A549 (cell line): ENCODE measurements around the gene TMEM221. TPM values are rescaled to one million over a fixed set of nuclear protein-coding genes. Genes with fewer than 3 reads are reported as not detected.

ENCODE experiments used
- ATAC-seq, 2 experiments: fragments of 200-7000 bp in 1 of 2; fragments of >200 bp in 1 of 2; cut with Nextera tagmentation in 1 of 2; cut with Tn5 transposase in 1 of 2; 3 replicates each; pipeline versions ENCODE4 v1.8.0 to v1.9.1; 2018 to 2020; ENCODE audit warnings: mild to moderate bottlenecking in 1 of 2, moderate library complexity in 1 of 2
- CTCF ChIA-PET: fragments of 300-600 bp; sonication (Branson Sonifier 250); formaldehyde crosslinking; extraction: SDS; loops from one replicate; lab custom pipeline; 2021; ENCODE audit warnings: antibody characterized with exemption, inconsistent platforms; lab: Yijun Ruan, JAX
- POLR2A ChIA-PET: fragments of 350-600 bp; formaldehyde crosslinking; extraction: SDS; loops from one replicate; lab custom pipeline; 2021; ENCODE audit warnings: antibody characterized with exemption, inconsistent platforms; lab: Yijun Ruan, JAX
- DNase-seq, 2 experiments: peaks; one replicate each; pipeline versions ENCODE4 v3.0.0 to v3.0.0-alpha.2; 2011 to 2016; ENCODE audit warnings: low read depth in 1 of 2, low spot score in 1 of 2
- FAIRE-seq: peaks from 2 replicates; lab custom pipeline; 2011; peaks lifted over from hg19 to GRCh38; lab: Jason Lieb, UNC
- H3K27ac ChIP-seq, 2 experiments: fragments of >200 bp; sonication (Bioruptor Twin); formaldehyde crosslinking; 3 replicates each; pipeline ENCODE4 v1.5.1; 2016 to 2017
- H3K4me1 ChIP-seq: fragments of >200 bp; sonication (Bioruptor Twin); formaldehyde crosslinking; 3 replicates; pipeline ENCODE4 v1.6.1; 2016
- H3K4me2 ChIP-seq: fragments of >200 bp; sonication (Bioruptor Twin); formaldehyde crosslinking; 3 replicates; pipeline ENCODE4 v1.6.1; 2016
- H3K4me3 ChIP-seq: fragments of >200 bp; sonication (Bioruptor Twin); formaldehyde crosslinking; 3 replicates; pipeline ENCODE4 v1.5.1; 2016
- H3K9me3 ChIP-seq: fragments of >200 bp; sonication (Bioruptor Twin); formaldehyde crosslinking; 3 replicates; pipeline ENCODE4 v1.6.1; 2016
- CBX2 ChIP-seq: fragments of 200-600 bp; sonication (generic); IDR thresholded peaks from 2 replicates; pipeline ENCODE4 v1.6.1; 2016; ENCODE audit warnings: low read depth, mild to moderate bottlenecking, borderline replicate concordance
- CEBPB ChIP-seq, 2 experiments: fragments of >200 bp in 1 of 2; sonication (Bioruptor Twin) in 1 of 2; formaldehyde crosslinking in 1 of 2; IDR thresholded peaks; 2 replicates each; pipeline ENCODE4 v1.6.1; 2012 to 2016
- CTCF ChIP-seq: fragments of >200 bp; sonication (Bioruptor Twin); formaldehyde crosslinking; IDR thresholded peaks from 3 replicates; pipeline ENCODE4 v1.5.1; 2016
- ELK1 ChIP-seq: fragments of 150-350 bp; IDR thresholded peaks from 2 replicates; pipeline ENCODE4 v1.6.1; 2014; ENCODE audit warnings: low read depth, mild to moderate bottlenecking, low read length
- ESRRA ChIP-seq: fragments of 150-350 bp; IDR thresholded peaks from 2 replicates; pipeline ENCODE4 v1.6.1; 2014; ENCODE audit warnings: mild to moderate bottlenecking, low read length, borderline replicate concordance
- HES2 ChIP-seq: fragments of >200 bp; sonication (Bioruptor Twin); formaldehyde crosslinking; IDR thresholded peaks from 2 replicates; pipeline ENCODE4 v1.6.1; 2016
- HOXA7 ChIP-seq: fragments of 250-450 bp; sonication (Bioruptor Pico); IDR thresholded peaks from 2 replicates; pipeline ENCODE4 v1.5.0; 2020; ENCODE audit warnings: mild to moderate bottlenecking, moderate library complexity
- JUN ChIP-seq, 2 experiments: fragments of >200 bp; sonication (Bioruptor Twin); formaldehyde crosslinking; IDR thresholded peaks; 2 replicates in 1 of 2; 3 replicates in 1 of 2; pipeline ENCODE4 v1.6.1; 2016 to 2017
- JUNB ChIP-seq: fragments of >200 bp; sonication (Bioruptor Twin); formaldehyde crosslinking; IDR thresholded peaks from 2 replicates; pipeline ENCODE4 v1.6.1; 2016
- NFE2L2 ChIP-seq: fragments of 150-350 bp; conservative IDR thresholded peaks from 2 replicates; pipeline ENCODE4 v1.6.1; 2014; ENCODE audit warnings: low read length
- NR3C1 ChIP-seq: fragments of >200 bp; sonication (Bioruptor Twin); formaldehyde crosslinking; IDR thresholded peaks from 3 replicates; pipeline ENCODE4 v1.6.1; 2017
- PHF8 ChIP-seq: fragments of 200-600 bp; sonication (generic); IDR thresholded peaks from 2 replicates; pipeline ENCODE4 v1.6.1; 2016; ENCODE audit warnings: low read depth, mild to moderate bottlenecking, antibody characterized with exemption, moderate library complexity, borderline replicate concordance
- POLR2A ChIP-seq: IDR thresholded peaks from 2 replicates; pipeline ENCODE4 v1.6.1; 2012; ENCODE audit warnings: mild to moderate bottlenecking, low read length
- POLR2AphosphoS2 ChIP-seq: conservative IDR thresholded peaks from 2 replicates; pipeline ENCODE4 v1.6.1; 2012; ENCODE audit warnings: low read length, improper control_type of control experiment, inconsistent platforms
- RAD21 ChIP-seq, 2 experiments: fragments of >200 bp in 1 of 2; sonication (Bioruptor Twin) in 1 of 2; formaldehyde crosslinking in 1 of 2; IDR thresholded peaks in 1 of 2; conservative IDR thresholded peaks in 1 of 2; 2 replicates in 1 of 2; 3 replicates in 1 of 2; pipeline ENCODE4 v1.6.1; 2012 to 2018; ENCODE audit warnings: inconsistent platforms in 1 of 2
- RCOR1 ChIP-seq: fragments of 150-350 bp; IDR thresholded peaks from 2 replicates; pipeline ENCODE4 v1.6.1; 2014; ENCODE audit warnings: antibody characterized with exemption, low read length, low read depth
- SMC3 ChIP-seq: fragments of >200 bp; sonication (Bioruptor Twin); formaldehyde crosslinking; IDR thresholded peaks from 3 replicates; pipeline ENCODE4 v1.6.1; 2018; ENCODE audit warnings: inconsistent platforms
- SREBF2 ChIP-seq: fragments of 450-650 bp; IDR thresholded peaks from 2 replicates; pipeline ENCODE4 v1.6.1; 2014; ENCODE audit warnings: mild to moderate bottlenecking, moderate library complexity
- TFCP2L1 ChIP-seq: fragments of 250-450 bp; sonication (Bioruptor Pico); IDR thresholded peaks from 2 replicates; pipeline ENCODE4 v1.5.0; 2021; ENCODE audit warnings: mild to moderate bottlenecking
- ZFP36 ChIP-seq: fragments of 450-650 bp; IDR thresholded peaks from 2 replicates; pipeline ENCODE4 v1.6.1; 2014; ENCODE audit warnings: borderline replicate concordance; ENCODE audit not compliant: partially characterized antibody
- ZNF302 ChIP-seq: fragments of 250-450 bp; sonication (Bioruptor Pico); IDR thresholded peaks from 2 replicates; pipeline ENCODE4 v1.9.0; 2021; ENCODE audit warnings: inconsistent platforms, mild to moderate bottlenecking, moderate library complexity
- WGBS: methylation state at CpG from one replicate; pipeline ENCODE4 v1.1.6; 2017; ENCODE audit errors: missing lambda C conversion rate; 5-methylcytosine and 5-hydroxymethylcytosine counted together
- polyA plus RNA-seq, 4 experiments: library from polyadenylated mRNA; depleted of rRNA in 3 of 4; stranded (reverse); fragments of >200 nt; fragmentation: RNase III in 1 of 4; extraction: RNeasy Plus Mini Kit Qiagen cat#74134 plus additional on column Dnase treatment in 1 of 4; gene quantifications; 2 replicates in 3 of 4; 3 replicates in 1 of 4; pipeline ENCODE4 v1.2.3, GENCODE V29; 2011 to 2017
- TF ChIP-seq, protein P1 (sequence below): fragments of 250-450 bp; sonication (Bioruptor Pico); IDR thresholded peaks from 2 replicates; pipeline ENCODE4 v1.5.0; 2021; ENCODE audit warnings: mild to moderate bottlenecking, moderate library complexity, borderline replicate concordance
- TF ChIP-seq, protein P2 (sequence below): fragments of >200 bp; sonication (Bioruptor Twin); formaldehyde crosslinking; IDR thresholded peaks from 3 replicates; pipeline ENCODE4 v1.6.1; 2016

Gene TMEM221
- polyA plus RNA-seq, 2 of the 4 experiments (the other 2 are of a cell fraction) = 0.78 to 0.90 TPM

DNA sequence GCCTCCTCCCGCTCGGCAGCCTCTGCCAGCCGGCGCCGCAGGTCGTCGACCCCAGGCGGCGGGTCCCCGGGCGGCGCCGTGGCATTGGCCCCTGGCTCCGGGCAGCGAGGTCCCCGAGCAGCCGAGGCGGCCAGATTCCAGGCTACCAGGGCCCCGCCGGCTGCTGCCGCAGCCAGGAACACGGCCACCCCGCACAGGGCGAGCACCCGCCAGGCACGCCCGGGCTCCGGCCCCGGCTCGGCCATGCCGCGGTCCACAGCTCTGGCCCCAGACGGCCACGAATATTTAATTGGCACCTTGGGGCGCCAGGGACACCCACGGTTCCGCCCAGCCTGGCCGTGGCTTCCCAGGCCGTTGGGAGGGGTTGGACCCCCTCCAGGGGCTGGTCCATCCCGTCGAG, 54.6 kb downstream of the TMEM221 start, which contains the start of gene CCDC194:
Gene CCDC194 (minus strand): TSS at position 283 of the 400 bp plus-strand sequence. CDS start 38 bp downstream, at position 245.
- FAIRE-seq (no peak), ATAC-seq (no peak), DNase-seq (no peak)
- Histone ChIP-seq H3K27ac (peak within 1 kb of the TSS in 1 of 2 experiments; percentile 66; a peak in 1 of 6 replicates), H3K4me1 (peaks cover 4% of the 10 kb centered on the region; the same call in 1 of the 3 replicates), H3K4me3 (no peak within 1 kb of the TSS), H3K9me3 (peaks cover 10% of the 10 kb centered on the region; the same call in 2 of the 3 replicates), H3K4me2 (no peak within 1 kb of the TSS)
- 25% methylated on average over 2 of the region's 41 CpGs for WGBS
- CTCF ChIA-PET = interaction anchor here (0.8 to 2.3 kb wide), 8 partner anchors 8 to 72 kb away, joined by 3 to 7 read pairs (median 5); partner anchors contain the start of genes MVB12A and TMEM221
- TF ChIP-seq PHF8 (no peak), RAD21 (conservative IDR thresholded peaks at IDR 0.05 in 1 of 2, IDR thresholded peaks at IDR 0.05 in 1 of 2) (no peak), CEBPB (IDR thresholded peaks at IDR 0.05) (no peak), POLR2AphosphoS2 (no peak), HES2 (no peak), SREBF2 (no peak), ZNF302 (CRISPR knock-in tag) (no peak), ESRRA (no peak), ZFP36 (no peak), POLR2A (no peak), CBX2 (no peak), SMC3 (no peak), NFE2L2 (no peak), RCOR1 (no peak), ELK1 (no peak)
- TF ChIP-seq, protein P1, sequence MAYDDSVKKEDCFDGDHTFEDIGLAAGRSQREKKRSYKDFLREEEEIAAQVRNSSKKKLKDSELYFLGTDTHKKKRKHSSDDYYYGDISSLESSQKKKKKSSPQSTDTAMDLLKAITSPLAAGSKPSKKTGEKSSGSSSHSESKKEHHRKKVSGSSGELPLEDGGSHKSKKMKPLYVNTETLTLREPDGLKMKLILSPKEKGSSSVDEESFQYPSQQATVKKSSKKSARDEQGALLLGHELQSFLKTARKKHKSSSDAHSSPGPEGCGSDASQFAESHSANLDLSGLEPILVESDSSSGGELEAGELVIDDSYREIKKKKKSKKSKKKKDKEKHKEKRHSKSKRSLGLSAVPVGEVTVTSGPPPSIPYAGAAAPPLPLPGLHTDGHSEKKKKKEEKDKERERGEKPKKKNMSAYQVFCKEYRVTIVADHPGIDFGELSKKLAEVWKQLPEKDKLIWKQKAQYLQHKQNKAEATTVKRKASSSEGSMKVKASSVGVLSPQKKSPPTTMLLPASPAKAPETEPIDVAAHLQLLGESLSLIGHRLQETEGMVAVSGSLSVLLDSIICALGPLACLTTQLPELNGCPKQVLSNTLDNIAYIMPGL (CRISPR knock-in tag) = no peak
- TF ChIP-seq, protein P2, sequence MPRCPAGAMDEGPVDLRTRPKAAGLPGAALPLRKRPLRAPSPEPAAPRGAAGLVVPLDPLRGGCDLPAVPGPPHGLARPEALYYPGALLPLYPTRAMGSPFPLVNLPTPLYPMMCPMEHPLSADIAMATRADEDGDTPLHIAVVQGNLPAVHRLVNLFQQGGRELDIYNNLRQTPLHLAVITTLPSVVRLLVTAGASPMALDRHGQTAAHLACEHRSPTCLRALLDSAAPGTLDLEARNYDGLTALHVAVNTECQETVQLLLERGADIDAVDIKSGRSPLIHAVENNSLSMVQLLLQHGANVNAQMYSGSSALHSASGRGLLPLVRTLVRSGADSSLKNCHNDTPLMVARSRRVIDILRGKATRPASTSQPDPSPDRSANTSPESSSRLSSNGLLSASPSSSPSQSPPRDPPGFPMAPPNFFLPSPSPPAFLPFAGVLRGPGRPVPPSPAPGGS = no peak
- POLR2A ChIA-PET = no interaction called here

DNA sequence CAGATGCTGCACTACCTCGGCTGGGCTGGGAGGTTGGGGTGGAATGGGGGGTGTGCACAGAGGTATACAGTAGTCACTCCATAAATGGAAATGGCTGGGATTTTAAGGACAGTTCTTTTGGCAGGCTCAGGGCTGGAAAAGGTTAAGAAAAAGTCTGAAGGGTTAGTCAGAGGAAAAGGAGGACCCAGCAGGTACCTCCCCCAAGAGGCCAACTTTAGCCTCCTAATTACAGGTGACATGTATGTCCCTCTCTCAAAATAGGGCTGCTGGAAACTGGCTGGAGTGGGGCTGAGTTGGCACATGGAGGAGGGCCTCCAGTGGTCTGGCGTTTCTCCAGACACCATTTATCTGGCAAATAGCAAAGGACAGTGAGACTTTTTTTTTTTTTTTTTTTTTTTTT, 55.5 kb downstream of the TMEM221 start:
- WGBS = 28% methylated on average over 2 of the region's 2 CpGs
- peak in 1 of 2 experiments; percentile 18 for DNase-seq

More for the DNA sequence above, 55.5 kb downstream of the TMEM221 start:
- TF ChIP-seq TFCP2L1 (CRISPR knock-in tag) (no peak), CBX2 (no peak), HES2 (no peak), HOXA7 (CRISPR knock-in tag) (no peak), JUNB (no peak), ELK1 (no peak), RAD21 (conservative IDR thresholded peaks at IDR 0.05 in 1 of 2, IDR thresholded peaks at IDR 0.05 in 1 of 2) (no peak), NR3C1 (no peak), CTCF (no peak), JUN (IDR thresholded peaks at IDR 0.05) (no peak)
- FAIRE-seq (no peak), ATAC-seq (no peak)
- H3K27ac ChIP-seq = no peak overlapping the region
- no peak overlapping the region for H3K4me2 ChIP-seq
- CTCF ChIA-PET = interaction anchor here (0.6 to 2.3 kb wide), 4 partner anchors 14 to 100 kb away, joined by 3 to 7 read pairs (median 3); no protein-coding TSS in a partner anchor
- POLR2A ChIA-PET = no interaction called here
- H3K9me3 ChIP-seq = peaks cover 10% of the 10 kb centered on the region; the same call in 2 of the 3 replicates
- H3K4me3 ChIP-seq = no peak overlapping the region
- peaks cover 4% of the 10 kb centered on the region; the same call in 1 of the 3 replicates for H3K4me1 ChIP-seq
